ENCODE data around the gene RDH14.

GRCh38 chr2:18559531-18560030 lies 872 bp downstream of the RDH14 start:
- TF ChIP-seq POLR2A (IDR thresholded peaks at IDR 0.05) (no peak), CTCF (IDR thresholded peaks at IDR 0.05) (no peak)

Measured in testis (tissue), 2 donors.